Fibroblast of lung (primary cell): ENCODE measurements around the gene TMPRSS13. TPM values are rescaled to one million over a fixed set of nuclear protein-coding genes. Genes with fewer than 3 reads are reported as not detected.

Experiments
- DNase-seq, 2 donors: peaks; one replicate each; pipeline versions ENCODE4 v3.0.0 to v3.0.0-alpha.2; 2010; ENCODE audit warnings: low read depth in 2 of 2
- H2AFZ ChIP-seq: 2 replicates; pipeline ENCODE4 v1.5.1; 2012; ENCODE audit warnings: low read length, control low read depth, inconsistent platforms
- H3K27ac ChIP-seq: 2 replicates; pipeline ENCODE4 v1.5.1; 2011; ENCODE audit warnings: low read length, control low read depth; ENCODE audit not compliant: insufficient read depth
- H3K27me3 ChIP-seq: 2 replicates; pipeline ENCODE4 v1.5.1; 2011; ENCODE audit warnings: mild to moderate bottlenecking, low read length; ENCODE audit not compliant: control insufficient read depth, insufficient read depth
- H3K36me3 ChIP-seq: 2 replicates; pipeline ENCODE4 v1.5.1; 2011; ENCODE audit warnings: low read length; ENCODE audit not compliant: control insufficient read depth, insufficient read depth
- H3K4me1 ChIP-seq: 2 replicates; pipeline ENCODE4 v1.5.1; 2011; ENCODE audit warnings: low read length; ENCODE audit not compliant: control insufficient read depth, insufficient read depth; ENCODE audit errors: extremely low read depth
- H3K4me2 ChIP-seq: 2 replicates; pipeline ENCODE4 v1.5.1; 2011; ENCODE audit warnings: low read length, control low read depth; ENCODE audit not compliant: insufficient read depth; ENCODE audit errors: extremely low read depth
- H3K4me3 ChIP-seq, 4 experiments: fragments of 200-600 bp in 1 of 4; sonication (generic) in 1 of 4; replicated peaks in 1 of 4; 2 replicates each; pipeline ENCODE4 v1.5.1; 2011 to 2016; ENCODE audit warnings: low read length in 4 of 4, low read depth in 3 of 4, mild to moderate bottlenecking in 3 of 4, control low read depth in 2 of 4, inconsistent platforms in 1 of 4, mixed read lengths in 1 of 4; ENCODE audit not compliant: insufficient read depth in 1 of 4; ENCODE audit errors: control extremely low read depth in 1 of 4
- H3K79me2 ChIP-seq: 2 replicates; pipeline ENCODE4 v1.5.1; 2012; ENCODE audit warnings: mild to moderate bottlenecking, low read length, inconsistent platforms; ENCODE audit not compliant: control insufficient read depth, insufficient read depth
- H3K9ac ChIP-seq: 2 replicates; pipeline ENCODE4 v1.5.1; 2011; ENCODE audit warnings: mild to moderate bottlenecking, low read length, control low read depth; ENCODE audit not compliant: insufficient read depth
- H3K9me3 ChIP-seq: 2 replicates; pipeline ENCODE4 v1.5.1; 2012; ENCODE audit warnings: low read depth, low read length; ENCODE audit not compliant: control insufficient read depth, insufficient read depth
- H4K20me1 ChIP-seq: 2 replicates; pipeline ENCODE4 v1.5.1; 2011; ENCODE audit warnings: low read length; ENCODE audit not compliant: control insufficient read depth, insufficient read depth; ENCODE audit errors: extremely low read depth
- EZH2 ChIP-seq: IDR thresholded peaks from 2 replicates; pipeline ENCODE4 v1.5.1; 2012; ENCODE audit warnings: low read length, control low read depth, mild to moderate bottlenecking; ENCODE audit errors: missing control alignments
- polyA plus RNA-seq, 2 donors: library from polyadenylated mRNA; depleted of rRNA in 1 of 2; stranded (reverse) in 1 of 2; unstranded in 1 of 2; fragments of >200 nt; gene quantifications; 2 replicates each; pipeline ENCODE4 v1.2.1, GENCODE V29; 2011 to 2012; ENCODE audit warnings: missing spikeins in 1 of 2
- total RNA-seq: library from RNA; depleted of rRNA; stranded (reverse); fragments of >200 nt; gene quantifications from 2 replicates; pipeline ENCODE4 v1.2.1, GENCODE V29; 2014
- TF ChIP-seq, protein P1 (sequence below), 2 donors: IDR thresholded peaks in 1 of 2; conservative IDR thresholded peaks in 1 of 2; 1 replicate in 1 of 2; 2 replicates in 1 of 2; pipeline ENCODE4 v1.5.1; 2011 to 2012; ENCODE audit warnings: low read length in 2 of 2, control low read depth in 1 of 2, inconsistent platforms in 1 of 2, low read depth in 1 of 2, mild to moderate bottlenecking in 1 of 2

Gene TMPRSS13
- total and polyA plus RNA-seq, 2 donors (not counting 1 experiment from before 2014, with no cell fraction given) = not detected

DNA sequence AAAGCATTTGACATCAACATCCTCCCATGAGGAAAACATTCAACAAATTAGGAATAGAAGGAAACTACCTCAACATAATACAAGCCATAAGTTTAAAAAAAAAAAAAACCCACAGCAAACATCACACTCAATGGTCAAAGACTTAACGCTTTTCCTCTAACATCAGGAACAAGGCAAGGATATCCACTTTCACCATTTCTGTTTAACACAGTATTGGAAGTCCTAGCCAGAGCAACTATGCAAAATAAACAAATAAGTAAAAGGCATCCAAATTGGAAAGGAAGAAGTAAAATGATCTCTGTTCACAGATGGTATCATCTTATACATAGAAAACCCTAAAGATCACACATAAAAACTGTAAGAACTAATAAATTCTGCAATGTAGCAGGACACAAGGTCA is 65.8 kb downstream of the TMPRSS13 start:
- H3K36me3 ChIP-seq = no peaks in the 10 kb centered on the region
- no peak for TF ChIP-seq EZH2
- TF ChIP-seq, protein P1, sequence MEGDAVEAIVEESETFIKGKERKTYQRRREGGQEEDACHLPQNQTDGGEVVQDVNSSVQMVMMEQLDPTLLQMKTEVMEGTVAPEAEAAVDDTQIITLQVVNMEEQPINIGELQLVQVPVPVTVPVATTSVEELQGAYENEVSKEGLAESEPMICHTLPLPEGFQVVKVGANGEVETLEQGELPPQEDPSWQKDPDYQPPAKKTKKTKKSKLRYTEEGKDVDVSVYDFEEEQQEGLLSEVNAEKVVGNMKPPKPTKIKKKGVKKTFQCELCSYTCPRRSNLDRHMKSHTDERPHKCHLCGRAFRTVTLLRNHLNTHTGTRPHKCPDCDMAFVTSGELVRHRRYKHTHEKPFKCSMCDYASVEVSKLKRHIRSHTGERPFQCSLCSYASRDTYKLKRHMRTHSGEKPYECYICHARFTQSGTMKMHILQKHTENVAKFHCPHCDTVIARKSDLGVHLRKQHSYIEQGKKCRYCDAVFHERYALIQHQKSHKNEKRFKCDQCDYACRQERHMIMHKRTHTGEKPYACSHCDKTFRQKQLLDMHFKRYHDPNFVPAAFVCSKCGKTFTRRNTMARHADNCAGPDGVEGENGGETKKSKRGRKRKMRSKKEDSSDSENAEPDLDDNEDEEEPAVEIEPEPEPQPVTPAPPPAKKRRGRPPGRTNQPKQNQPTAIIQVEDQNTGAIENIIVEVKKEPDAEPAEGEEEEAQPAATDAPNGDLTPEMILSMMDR (conservative IDR thresholded peaks at IDR 0.05 in 1 of 2, IDR thresholded peaks at IDR 0.05 in 1 of 2; ENCODE audit: low read depth in 1 of 2, low read length in 2 of 2) = no peak
- H3K27ac ChIP-seq = no peak overlapping the region
- H3K4me2 ChIP-seq = no peak overlapping the region
- no peak overlapping the region for H3K4me3 ChIP-seq
- no peak overlapping the region for H3K9ac ChIP-seq
- no peaks in the 10 kb centered on the region for H3K9me3 ChIP-seq
- H3K4me1 ChIP-seq = no peaks in the 10 kb centered on the region
- DNase-seq = no peak
- H3K27me3 ChIP-seq = no peaks in the 10 kb centered on the region
- no peaks in the 10 kb centered on the region for H4K20me1 ChIP-seq
- H3K79me2 ChIP-seq = no peaks in the 10 kb centered on the region
- H2AFZ ChIP-seq = no peak overlapping the region

DNA sequence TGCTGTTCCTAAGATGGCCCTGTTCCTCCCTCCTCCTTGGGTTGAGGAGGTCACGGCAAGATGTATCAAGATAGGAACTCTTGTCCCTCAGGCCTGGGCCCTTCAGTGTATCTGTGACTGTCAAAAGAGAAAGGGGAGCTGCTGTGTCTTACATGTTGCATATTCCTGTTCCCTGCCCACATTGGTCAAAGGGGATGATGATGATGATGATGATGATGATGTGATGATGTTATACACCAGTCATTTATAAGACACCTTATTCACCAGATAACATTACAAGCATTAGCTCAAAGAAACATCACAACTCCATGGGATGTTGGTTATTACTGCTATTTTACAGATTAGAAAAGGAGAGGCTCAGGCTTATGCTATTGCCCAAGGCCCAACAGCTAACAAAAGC is 66.4 kb downstream of the TMPRSS13 start:
- Histone ChIP-seq H3K79me2 (no peaks in the 10 kb centered on the region), H3K9me3 (no peaks in the 10 kb centered on the region), H3K27ac (no peak overlapping the region), H2AFZ (no peak overlapping the region), H3K36me3 (no peaks in the 10 kb centered on the region), H3K4me1 (no peaks in the 10 kb centered on the region), H4K20me1 (no peaks in the 10 kb centered on the region), H3K27me3 (no peaks in the 10 kb centered on the region), H3K9ac (no peak overlapping the region), H3K4me3 (no peak overlapping the region), H3K4me2 (no peak overlapping the region)
- no peak for TF ChIP-seq EZH2
- TF ChIP-seq, protein P1 (conservative IDR thresholded peaks at IDR 0.05 in 1 of 2, IDR thresholded peaks at IDR 0.05 in 1 of 2; ENCODE audit: low read depth in 1 of 2, low read length in 2 of 2) = no peak
- DNase-seq = no peak

DNA sequence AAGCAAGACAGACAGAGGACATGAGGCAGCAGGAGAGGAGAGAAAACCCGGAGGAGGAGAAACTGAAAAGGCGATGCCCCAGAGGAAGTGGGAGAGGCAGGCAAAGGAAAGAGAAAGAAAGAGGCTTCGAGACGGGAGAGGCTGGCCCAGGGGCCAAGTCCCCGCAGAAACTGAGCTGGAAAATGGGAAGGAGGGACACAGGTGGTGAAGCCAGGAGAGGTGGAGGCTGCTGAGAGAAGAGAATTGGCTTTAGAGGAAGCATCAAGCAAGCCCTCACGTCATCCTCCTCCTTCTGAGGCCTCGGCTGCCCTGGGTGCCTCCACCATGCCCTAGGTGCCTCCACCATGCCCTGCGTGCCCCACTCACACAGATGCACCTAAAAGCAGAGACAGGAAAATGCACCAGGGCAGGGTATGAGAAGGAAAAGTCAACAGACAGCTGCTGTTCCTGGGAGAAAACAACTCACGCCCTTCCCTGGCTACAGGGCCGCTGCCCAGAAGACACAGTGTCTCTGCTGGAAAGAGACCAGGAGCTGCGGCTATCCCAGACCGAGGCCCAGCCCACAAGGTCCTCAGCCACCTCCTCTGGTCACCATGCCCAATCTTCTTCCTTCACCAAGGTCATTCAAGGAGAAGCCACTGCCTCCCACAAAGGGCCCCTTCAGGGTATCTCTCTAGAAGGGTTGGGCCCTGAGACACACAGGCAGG is 67.0 kb downstream of the TMPRSS13 start:
- Histone ChIP-seq H3K9ac (no peak overlapping the region), H3K4me1 (no peaks in the 10 kb centered on the region), H3K79me2 (no peaks in the 10 kb centered on the region), H3K27me3 (no peaks in the 10 kb centered on the region), H3K36me3 (no peaks in the 10 kb centered on the region), H3K9me3 (no peaks in the 10 kb centered on the region), H2AFZ (no peak overlapping the region), H4K20me1 (no peaks in the 10 kb centered on the region), H3K27ac (no peak overlapping the region), H3K4me3 (no peak overlapping the region), H3K4me2 (no peak overlapping the region)
- no peak for TF ChIP-seq EZH2
- TF ChIP-seq, protein P1 (conservative IDR thresholded peaks at IDR 0.05 in 1 of 2, IDR thresholded peaks at IDR 0.05 in 1 of 2; ENCODE audit: low read depth in 1 of 2, low read length in 2 of 2) = no peak
- DNase-seq = no peak
